ENCODE results near the gene SNRNP40. TPM values are rescaled to one million over a fixed set of nuclear protein-coding genes. Genes with fewer than 3 reads are reported as not detected.

The SNRNP40 gene
- total and polyA plus RNA-seq, 10 of the 15 experiments (the other 5 are each of a cell fraction or from before 2014, with no cell fraction given), result 34.9 to 212 (median 115) TPM

- ChIA-PET POLR2A (no interaction called here), RAD21 (ENCODE audit: unreplicated experiment) (no interaction called here), CTCF (no interaction called here), SMC1A (ENCODE audit: uncharacterized antibody, unreplicated experiment) (interaction anchor here (1.2 kb wide), 1 partner anchor 19 kb away, joined by 4 read pairs; the partner anchor contains the start of genes SNRNP40 and ZCCHC17)
- no TSS peak for BruUV-seq (replicated peaks)
- no peak overlapping the region for H2AFZ ChIP-seq (ENCODE audit: control insufficient read depth, low read depth, low read length)
- no peak overlapping the region for H3K4me3 ChIP-seq
- H3K9ac ChIP-seq (ENCODE audit: control insufficient read depth, insufficient read depth, low read length), result no peak overlapping the region
- no peak overlapping the region for H3K27ac ChIP-seq (ENCODE audit: control insufficient read depth, insufficient read depth)
- ATAC-seq, result no peak
- no peaks in the 10 kb centered on the region for H3K4me1 ChIP-seq (ENCODE audit: control insufficient read depth, insufficient read depth, low read length)
- H4K20me1 ChIP-seq (ENCODE audit: control insufficient read depth, insufficient read depth), result no peaks in the 10 kb centered on the region
- H3K27me3 ChIP-seq (replicated peaks in 1 of 2; ENCODE audit: control insufficient read depth in 2 of 2, insufficient read depth in 2 of 2, low read length in 1 of 2), result no peaks in the 10 kb centered on the region
- intact Hi-C loops (cut with micrococcal nuclease; ENCODE audit: unreplicated experiment) (no loop called here), in situ Hi-C loops (cut with MboI) (no loop called here)
- TF ChIP-seq NRF1 (conservative IDR thresholded peaks at IDR 0.05; ENCODE audit: low read depth, low read length), result no peak
- no peak for TF ChIP-seq NR2C1 (IDR thresholded peaks at IDR 0.05)
- no peak for TF ChIP-seq RCOR1 (conservative IDR thresholded peaks at IDR 0.05; ENCODE audit: low read depth, low read length)
- TF ChIP-seq NR2C2 (IDR thresholded peaks at IDR 0.05; ENCODE audit: borderline replicate concordance, control insufficient read depth, insufficient read length, low read depth), result no peak
- TF ChIP-seq STAT1 (conservative IDR thresholded peaks at IDR 0.05), result no peak
- TF ChIP-seq PAX5 (IDR thresholded peaks at IDR 0.05; ENCODE audit: borderline replicate concordance, low read depth, low read length), result no peak
- TF ChIP-seq MYC (IDR thresholded peaks at IDR 0.05; ENCODE audit: insufficient read depth, insufficient read length, insufficient replicate concordance, low read length, severe bottlenecking), result no peak
- TF ChIP-seq SREBF2 (IDR thresholded peaks at IDR 0.05; ENCODE audit: low read length), result no peak
- TF ChIP-seq EED (IDR thresholded peaks at IDR 0.05; ENCODE audit: low read depth), result no peak
- no peak for TF ChIP-seq ZBTB40 (IDR thresholded peaks at IDR 0.05; ENCODE audit: borderline replicate concordance)
- TF ChIP-seq NFYA (IDR thresholded peaks at IDR 0.05; ENCODE audit: borderline replicate concordance, low read depth, low read length), result no peak
- no peak for TF ChIP-seq WRNIP1 (IDR thresholded peaks at IDR 0.05; ENCODE audit: borderline replicate concordance, low read depth, low read length)
- no peak for TF ChIP-seq TAF1 (IDR thresholded peaks at IDR 0.05; ENCODE audit: borderline replicate concordance, low read depth, low read length)
- TF ChIP-seq ZBTB4 (CRISPR knock-in tag; IDR thresholded peaks at IDR 0.05), result no peak
- TF ChIP-seq SP1 (IDR thresholded peaks at IDR 0.05; ENCODE audit: low read depth, low read length), result no peak
- TF ChIP-seq SIN3A (IDR thresholded peaks at IDR 0.05; ENCODE audit: low read depth, low read length), result no peak
- TF ChIP-seq JUND (IDR thresholded peaks at IDR 0.05; ENCODE audit: low read depth, low read length), result no peak
- no peak for TF ChIP-seq HCFC1 (IDR thresholded peaks at IDR 0.05; ENCODE audit: low read length)
- 93% methylated on average over 3 of the region's 3 CpGs for WGBS (ENCODE audit: insufficient coverage, insufficient replicate concordance, low lambda C conversion rate, missing lambda C conversion rate)
- H3K79me2 ChIP-seq (ENCODE audit: control insufficient read depth, insufficient read depth, low read length), result no peaks in the 10 kb centered on the region
- H3K4me2 ChIP-seq (ENCODE audit: control insufficient read depth, insufficient read depth), result no peak overlapping the region
- peaks cover 0 to 11% of the 10 kb centered on the region in 2 experiments; a peak in 1 of 4 replicates for H3K36me3 ChIP-seq (ENCODE audit: control insufficient read depth in 2 of 2, insufficient read depth in 2 of 2, low read length in 1 of 2)
- no peak for FAIRE-seq
- no peaks in the 10 kb centered on the region for H3K9me3 ChIP-seq (replicated peaks; ENCODE audit: control insufficient read depth, insufficient read depth, low read length)
- no peak for DNase-seq (ENCODE audit: low read depth, low spot score)
These were observed 19.3 kb upstream of the SNRNP40 start for GRCh38 chr1:31315902-31316301.

All from GM12878 (cell line).